ENCODE measurements around the gene APBA1.

GRCh38 chr9:69379270-69379982 is 292.7 kb downstream of the APBA1 start:
- TF ChIP-seq CHD2 (IDR thresholded peaks at IDR 0.05; ENCODE audit: low read length, partially characterized antibody) (no peak), CTCF (IDR thresholded peaks at IDR 0.05) (no peak), REST (IDR thresholded peaks at IDR 0.05; ENCODE audit: low read depth, low read length) (no peak), TAF1 (IDR thresholded peaks at IDR 0.05; ENCODE audit: borderline replicate concordance, low read depth, low read length) (no peak), JUND (IDR thresholded peaks at IDR 0.05) (0 out of 2 replicates have a peak, but pooled peaks have one; percentile 9), EP300 (IDR thresholded peaks at IDR 0.05; ENCODE audit: borderline replicate concordance in 1 of 2, low read depth in 1 of 2, low read length in 1 of 2) (no peak)
